SK-N-SH (cell line): Measurements from ENCODE around the gene CTBP1. TPM values are rescaled to one million over a fixed set of nuclear protein-coding genes. Genes with fewer than 3 reads are reported as not detected.

Experiments used
- CTCF ChIA-PET: fragments of 300-600, 350-600 bp; formaldehyde crosslinking; extraction: SDS; loops from one replicate; lab custom pipeline; 2021; lab: Yijun Ruan, JAX
- POLR2A ChIA-PET: fragments of 350-600 bp; sonication (Branson Sonifier 250); formaldehyde crosslinking; extraction: SDS; loops from one replicate; lab custom pipeline; 2020; ENCODE audit warnings: antibody characterized with exemption, inconsistent platforms; lab: Yijun Ruan, JAX
- DNase-seq: peaks from one replicate; pipeline ENCODE4 v3.0.0; 2012
- H2AFZ ChIP-seq: fragments of 200-600 bp; sonication (generic); 2 replicates; pipeline ENCODE4 v1.8.1; 2016; ENCODE audit warnings: antibody characterized with exemption, mild to moderate bottlenecking, low read depth
- H3F3A ChIP-seq: fragments of 200-600 bp; sonication (generic); replicated peaks from 2 replicates; pipeline ENCODE3; 2016; ENCODE audit warnings: antibody characterized with exemption, mild to moderate bottlenecking; ENCODE audit not compliant: insufficient read depth
- H3K27ac ChIP-seq, 2 experiments: fragments of 200-500 bp in 1 of 2; fragments of 200-600 bp in 1 of 2; sonication (Bioruptor generic) in 1 of 2; sonication (generic), shearing (Covaris generic) in 1 of 2; 2 replicates each; pipeline versions ENCODE4 v1.5.1 to v1.6.1; 2014 to 2016; ENCODE audit warnings: low read depth in 2 of 2, inconsistent platforms in 1 of 2, low read length in 1 of 2, mild to moderate bottlenecking in 1 of 2, mixed read lengths in 1 of 2
- H3K27me3 ChIP-seq: fragments of 200-600 bp; sonication (generic), shearing (Covaris generic); 2 replicates; pipeline ENCODE4 v1.6.1; 2016; ENCODE audit warnings: mixed run types; ENCODE audit not compliant: insufficient read depth
- H3K36me3 ChIP-seq, 2 experiments: fragments of 200-500 bp in 1 of 2; fragments of 200-600 bp in 1 of 2; sonication (Bioruptor generic) in 1 of 2; sonication (generic) in 1 of 2; replicated peaks in 1 of 2; 2 replicates each; pipeline versions ENCODE3 to v1.5.1; 2014 to 2016; ENCODE audit warnings: low read length in 1 of 2, mild to moderate bottlenecking in 1 of 2; ENCODE audit not compliant: insufficient read depth in 2 of 2, control insufficient read depth in 1 of 2
- H3K4me1 ChIP-seq, 2 experiments: fragments of 200-500 bp in 1 of 2; fragments of 200-600 bp in 1 of 2; sonication (Bioruptor generic) in 1 of 2; sonication (generic), shearing (Covaris generic) in 1 of 2; 2 replicates each; pipeline versions ENCODE4 v1.5.1 to v1.6.1; 2014 to 2016; ENCODE audit warnings: low read depth in 1 of 2, low read length in 1 of 2, mixed run types in 1 of 2; ENCODE audit not compliant: insufficient read depth in 2 of 2, control insufficient read depth in 1 of 2
- H3K4me2 ChIP-seq: fragments of 200-600 bp; sonication (generic), shearing (Covaris generic); 2 replicates; pipeline ENCODE4 v1.6.1; 2017; ENCODE audit warnings: mixed run types
- H3K4me3 ChIP-seq, 2 experiments: fragments of 200-500 bp in 1 of 2; fragments of 200-600 bp in 1 of 2; sonication (Bioruptor generic) in 1 of 2; sonication (generic), shearing (Covaris generic) in 1 of 2; 2 replicates each; pipeline versions ENCODE4 v1.5.1 to v1.8.1; 2014 to 2016; ENCODE audit warnings: low read depth in 2 of 2, inconsistent platforms in 1 of 2, low read length in 1 of 2, mild to moderate bottlenecking in 1 of 2, mixed read lengths in 1 of 2, moderate library complexity in 1 of 2
- H3K79me2 ChIP-seq: fragments of 200-600 bp; sonication (generic); 2 replicates; pipeline ENCODE4 v1.8.1; 2017; ENCODE audit warnings: mild to moderate bottlenecking; ENCODE audit not compliant: insufficient read depth
- H3K9ac ChIP-seq: fragments of 200-600 bp; sonication (generic); 2 replicates; pipeline ENCODE4 v1.6.1; 2017; ENCODE audit warnings: mixed run types
- H3K9me2 ChIP-seq: fragments of 200-600 bp; sonication (generic); 2 replicates; pipeline ENCODE4 v1.6.1; 2017; ENCODE audit warnings: mixed run types
- H3K9me3 ChIP-seq: fragments of 200-600 bp; sonication (generic); 2 replicates; pipeline ENCODE4 v1.6.1; 2017; ENCODE audit warnings: mixed run types, mild to moderate bottlenecking, moderate library complexity
- H4K20me1 ChIP-seq: fragments of 200-600 bp; sonication (generic); 2 replicates; pipeline ENCODE4 v1.6.1; 2017; ENCODE audit warnings: mild to moderate bottlenecking, mixed run types; ENCODE audit not compliant: insufficient read depth
- ELF1 ChIP-seq: IDR thresholded peaks from 2 replicates; pipeline ENCODE4 v1.4.0; 2012
- EP300 ChIP-seq, 2 experiments: IDR thresholded peaks; 2 replicates each; pipeline versions ENCODE4 v1.4.0 to v1.6.1; 2012; ENCODE audit warnings: borderline replicate concordance in 1 of 2, low read depth in 1 of 2, low read length in 1 of 2
- EZH2phosphoT487 ChIP-seq: fragments of 200-600 bp; sonication (generic); IDR thresholded peaks from 2 replicates; pipeline ENCODE4 v1.6.1; 2017; ENCODE audit warnings: low read depth, mixed run types, mild to moderate bottlenecking, antibody characterized with exemption, moderate library complexity, borderline replicate concordance
- GATA2 ChIP-seq: sonication (generic); formaldehyde crosslinking; IDR thresholded peaks from 2 replicates; pipeline ENCODE4 v1.5.0; 2020; ENCODE audit warnings: mild to moderate bottlenecking, missing genetic modification reagents
- MXI1 ChIP-seq: IDR thresholded peaks from 2 replicates; pipeline ENCODE4 v1.6.1; 2012; ENCODE audit warnings: mild to moderate bottlenecking, low read depth, low read length, improper control_type of control experiment
- POLR2AphosphoS5 ChIP-seq: IDR thresholded peaks from 2 replicates; pipeline ENCODE4 v1.6.1; 2012; ENCODE audit warnings: low read depth, low read length
- RCOR1 ChIP-seq: fragments of 150-350 bp; IDR thresholded peaks from 2 replicates; pipeline ENCODE4 v1.6.1; 2017; ENCODE audit warnings: antibody characterized with exemption, low read length
- RFX5 ChIP-seq: IDR thresholded peaks from 2 replicates; pipeline ENCODE4 v1.6.1; 2012; ENCODE audit warnings: mild to moderate bottlenecking, improper control_type of control experiment, low read length
- SMC3 ChIP-seq: IDR thresholded peaks from 2 replicates; pipeline ENCODE4 v1.6.1; 2012; ENCODE audit warnings: low read depth, low read length, improper control_type of control experiment
- TAF1 ChIP-seq: IDR thresholded peaks from 2 replicates; pipeline ENCODE4 v1.6.1; 2012; ENCODE audit warnings: low read depth, mild to moderate bottlenecking, low read length, moderate library complexity, borderline replicate concordance
- TEAD4 ChIP-seq: IDR thresholded peaks from 2 replicates; pipeline ENCODE4 v1.4.0; 2012; ENCODE audit warnings: mild to moderate bottlenecking, borderline replicate concordance; ENCODE audit not compliant: insufficient read depth
- YY1 ChIP-seq: IDR thresholded peaks from 2 replicates; pipeline ENCODE4 v1.4.0; 2012; ENCODE audit warnings: low read depth, mild to moderate bottlenecking
- WGBS: methylation state at CpG from one replicate; pipeline ENCODE4 v1.1.6; 2017; ENCODE audit warnings: low lambda C conversion rate; 5-methylcytosine and 5-hydroxymethylcytosine counted together
- polyA plus RNA-seq, 3 experiments: library from polyadenylated mRNA; depleted of rRNA; stranded (reverse); fragments of >200 nt; gene quantifications; 2 replicates each; pipeline ENCODE4 v1.2.3, GENCODE V29; 2012
- TF ChIP-seq, protein P1 (sequence below): IDR thresholded peaks from 2 replicates; pipeline ENCODE4; 2012
- TF ChIP-seq, protein P2 (sequence below): IDR thresholded peaks from 2 replicates; pipeline ENCODE4 v1.4.0; 2012; ENCODE audit warnings: low read depth, borderline replicate concordance
- TF ChIP-seq, protein P3 (sequence below): IDR thresholded peaks from 2 replicates; pipeline ENCODE4 v1.4.0; 2012; ENCODE audit warnings: low read depth

The CTBP1 gene
- polyA plus RNA-seq, 1 of the 3 experiments (the other 2 are of a cell fraction): 183 TPM

DNA sequence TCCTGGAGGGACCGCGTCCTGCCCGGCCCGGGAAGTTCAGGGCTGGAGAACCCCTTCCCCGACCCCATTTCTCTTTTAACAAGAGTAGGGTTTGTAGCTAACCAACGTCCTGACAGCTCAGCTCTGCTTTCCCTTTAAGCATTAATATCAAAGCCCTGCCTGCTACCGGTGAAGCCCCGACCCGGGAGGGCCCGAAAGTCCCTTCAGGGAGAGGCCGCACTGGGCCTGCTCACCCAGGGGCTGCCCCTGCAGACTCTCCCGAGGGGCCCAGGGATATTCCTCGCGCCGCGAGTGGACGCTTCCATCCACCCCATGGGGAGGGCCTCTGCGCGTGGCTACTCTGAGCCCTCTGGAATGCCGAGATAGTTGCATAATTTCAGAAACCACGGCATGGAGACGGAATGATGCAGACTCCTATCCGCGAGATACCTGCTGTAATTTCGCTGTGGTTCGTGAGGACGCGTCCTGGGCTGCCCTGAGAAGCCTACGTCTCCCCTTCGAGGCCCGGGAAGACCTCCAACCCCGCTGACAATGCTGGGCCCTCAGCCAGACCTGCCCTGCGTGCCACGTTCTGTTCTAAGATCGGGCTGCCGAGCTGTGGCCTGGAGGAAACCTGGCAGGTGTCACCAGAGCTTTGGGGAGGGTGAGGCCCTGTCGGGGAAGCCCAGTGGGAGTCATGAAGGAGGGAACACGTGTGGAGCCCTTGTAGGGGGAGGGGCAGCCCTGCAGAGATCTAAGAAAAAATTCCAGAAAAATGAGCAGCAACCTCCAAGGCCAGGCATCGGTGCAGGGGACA, 999 bp upstream of the CTBP1 start:
- H3K36me3 ChIP-seq: peaks cover 4 to 20% of the 10 kb centered on the region in 2 experiments
- CTCF ChIA-PET: interaction anchor here (0.7 to 3.8 kb wide), 9 partner anchors 13 to 380 kb away, joined by 3 to 14 read pairs (median 3); no protein-coding TSS in a partner anchor
- no peaks in the 10 kb centered on the region for H3K27me3 ChIP-seq
- H3K9me2 ChIP-seq: no peaks in the 10 kb centered on the region
- DNase-seq: peak; percentile 13
- POLR2A ChIA-PET: interaction anchor here (2.3 to 2.8 kb wide), 2 partner anchors 17 to 96 kb away, joined by 6 to 15 read pairs; partner anchors contain the start of gene UVSSA
- peak overlapping the region; percentile 67 to 73 for H3K4me3 ChIP-seq
- H3K4me2 ChIP-seq: peak overlapping the region; percentile 78
- H3K9ac ChIP-seq: peak overlapping the region; percentile 82
- H3K9me3 ChIP-seq: peaks cover 3% of the 10 kb centered on the region; the same call in 1 of the 2 replicates
- peak overlapping the region; percentile 76 to 95 for H3K27ac ChIP-seq
- H3F3A ChIP-seq: no peaks in the 10 kb centered on the region
- H3K4me1 ChIP-seq: peaks cover 10 to 31% of the 10 kb centered on the region in 2 experiments; a peak in 3 of 4 replicates
- H2AFZ ChIP-seq: peak overlapping the region; percentile 84
- no peak for TF ChIP-seq RCOR1
- TF ChIP-seq MXI1: no peak
- no peak for TF ChIP-seq RFX5
- no peak for TF ChIP-seq YY1
- TF ChIP-seq EZH2phosphoT487: no peak
- TF ChIP-seq SMC3: no peak
- TF ChIP-seq ELF1: no peak
- no peak for TF ChIP-seq TEAD4
- no peak for TF ChIP-seq GATA2 (CRISPR knock-in tag)
- no peak for TF ChIP-seq EP300 (IDR thresholded peaks at IDR 0.05; ENCODE audit: borderline replicate concordance in 1 of 2, low read depth in 1 of 2, low read length in 1 of 2)
- TF ChIP-seq, protein P1, sequence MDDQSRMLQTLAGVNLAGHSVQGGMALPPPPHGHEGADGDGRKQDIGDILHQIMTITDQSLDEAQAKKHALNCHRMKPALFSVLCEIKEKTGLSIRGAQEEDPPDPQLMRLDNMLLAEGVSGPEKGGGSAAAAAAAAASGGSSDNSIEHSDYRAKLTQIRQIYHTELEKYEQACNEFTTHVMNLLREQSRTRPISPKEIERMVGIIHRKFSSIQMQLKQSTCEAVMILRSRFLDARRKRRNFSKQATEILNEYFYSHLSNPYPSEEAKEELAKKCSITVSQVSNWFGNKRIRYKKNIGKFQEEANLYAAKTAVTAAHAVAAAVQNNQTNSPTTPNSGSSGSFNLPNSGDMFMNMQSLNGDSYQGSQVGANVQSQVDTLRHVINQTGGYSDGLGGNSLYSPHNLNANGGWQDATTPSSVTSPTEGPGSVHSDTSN: no peak
- WGBS: 57% methylated on average over 28 of the region's 39 CpGs
- peaks cover 41% of the 10 kb centered on the region for H3K79me2 ChIP-seq
- peaks cover 25% of the 10 kb centered on the region for H4K20me1 ChIP-seq

DNA sequence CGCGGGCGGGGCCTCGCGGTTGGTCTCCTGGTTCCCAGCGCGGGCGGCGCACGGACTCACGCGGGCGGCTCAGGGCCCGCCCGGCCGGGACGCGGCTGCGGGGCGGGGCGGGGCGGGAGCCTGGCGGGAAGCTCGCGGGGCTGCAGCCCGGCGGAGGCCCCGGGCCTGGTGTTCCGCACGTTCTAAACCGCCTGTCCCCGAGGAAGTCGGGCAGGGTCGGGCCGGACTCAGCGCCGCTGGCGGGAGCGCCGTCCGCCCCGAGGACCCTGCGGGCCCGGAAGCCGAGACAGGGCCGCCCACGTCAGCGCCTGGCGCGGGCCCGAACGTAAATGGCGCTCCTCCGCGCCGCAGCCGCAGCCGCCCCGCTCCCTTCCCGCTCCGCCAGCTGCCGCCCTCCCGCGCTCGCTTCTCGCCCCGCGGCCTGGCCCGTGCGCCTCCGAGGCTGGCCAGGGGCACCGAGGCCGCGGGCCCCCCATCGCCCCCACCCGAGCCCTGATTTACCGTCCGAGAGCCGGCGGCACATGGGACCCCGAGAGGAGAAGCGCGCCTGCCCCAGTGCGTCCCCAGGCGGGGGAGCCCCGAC, 309 bp upstream of the CTBP1 start:
- Histone ChIP-seq H3K27me3 (no peaks in the 10 kb centered on the region), H2AFZ (peak overlapping the region; percentile 84), H3K27ac (peak overlapping the region; percentile 76 to 95), H3K9me2 (no peaks in the 10 kb centered on the region), H3K4me1 (peaks cover 10 to 33% of the 10 kb centered on the region in 2 experiments; a peak in 3 of 4 replicates), H4K20me1 (peaks cover 32% of the 10 kb centered on the region), H3K9ac (peak overlapping the region; percentile 82), H3F3A (no peaks in the 10 kb centered on the region), H3K36me3 (peaks cover 4 to 20% of the 10 kb centered on the region in 2 experiments), H3K79me2 (peaks cover 48% of the 10 kb centered on the region), H3K9me3 (peaks cover 3% of the 10 kb centered on the region; the same call in 1 of the 2 replicates), H3K4me3 (peak overlapping the region; percentile 67 to 73), H3K4me2 (peak overlapping the region; percentile 78)
- ChIA-PET CTCF (interaction anchor here (0.9 to 3.8 kb wide), 7 partner anchors 14 to 380 kb away, joined by 3 to 14 read pairs (median 3); no protein-coding TSS in a partner anchor), POLR2A (interaction anchor here (2.3 to 2.8 kb wide), 2 partner anchors 16 to 97 kb away, joined by 6 to 15 read pairs; partner anchors contain the start of gene UVSSA)
- TF ChIP-seq YY1 (0 out of 2 replicates have a peak, but pooled peaks have one; percentile 45), SMC3 (no peak), TAF1 (peak; percentile 51; the same call in 1 of the 2 replicates), ELF1 (no peak), POLR2AphosphoS5 (peak; percentile 43; the same call in 1 of the 2 replicates)
- TF ChIP-seq, protein P2, sequence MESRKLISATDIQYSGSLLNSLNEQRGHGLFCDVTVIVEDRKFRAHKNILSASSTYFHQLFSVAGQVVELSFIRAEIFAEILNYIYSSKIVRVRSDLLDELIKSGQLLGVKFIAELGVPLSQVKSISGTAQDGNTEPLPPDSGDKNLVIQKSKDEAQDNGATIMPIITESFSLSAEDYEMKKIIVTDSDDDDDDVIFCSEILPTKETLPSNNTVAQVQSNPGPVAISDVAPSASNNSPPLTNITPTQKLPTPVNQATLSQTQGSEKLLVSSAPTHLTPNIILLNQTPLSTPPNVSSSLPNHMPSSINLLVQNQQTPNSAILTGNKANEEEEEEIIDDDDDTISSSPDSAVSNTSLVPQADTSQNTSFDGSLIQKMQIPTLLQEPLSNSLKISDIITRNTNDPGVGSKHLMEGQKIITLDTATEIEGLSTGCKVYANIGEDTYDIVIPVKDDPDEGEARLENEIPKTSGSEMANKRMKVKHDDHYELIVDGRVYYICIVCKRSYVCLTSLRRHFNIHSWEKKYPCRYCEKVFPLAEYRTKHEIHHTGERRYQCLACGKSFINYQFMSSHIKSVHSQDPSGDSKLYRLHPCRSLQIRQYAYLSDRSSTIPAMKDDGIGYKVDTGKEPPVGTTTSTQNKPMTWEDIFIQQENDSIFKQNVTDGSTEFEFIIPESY: no peak
- TF ChIP-seq, protein P3, sequence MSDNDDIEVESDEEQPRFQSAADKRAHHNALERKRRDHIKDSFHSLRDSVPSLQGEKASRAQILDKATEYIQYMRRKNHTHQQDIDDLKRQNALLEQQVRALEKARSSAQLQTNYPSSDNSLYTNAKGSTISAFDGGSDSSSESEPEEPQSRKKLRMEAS: peak; percentile 6; the same call in 1 of the 2 replicates
- WGBS: 0% methylated on average over 7 of the region's 86 CpGs
- DNase-seq: peak; percentile 95
